ENCODE measurements around the gene SLC22A17.

DNA sequence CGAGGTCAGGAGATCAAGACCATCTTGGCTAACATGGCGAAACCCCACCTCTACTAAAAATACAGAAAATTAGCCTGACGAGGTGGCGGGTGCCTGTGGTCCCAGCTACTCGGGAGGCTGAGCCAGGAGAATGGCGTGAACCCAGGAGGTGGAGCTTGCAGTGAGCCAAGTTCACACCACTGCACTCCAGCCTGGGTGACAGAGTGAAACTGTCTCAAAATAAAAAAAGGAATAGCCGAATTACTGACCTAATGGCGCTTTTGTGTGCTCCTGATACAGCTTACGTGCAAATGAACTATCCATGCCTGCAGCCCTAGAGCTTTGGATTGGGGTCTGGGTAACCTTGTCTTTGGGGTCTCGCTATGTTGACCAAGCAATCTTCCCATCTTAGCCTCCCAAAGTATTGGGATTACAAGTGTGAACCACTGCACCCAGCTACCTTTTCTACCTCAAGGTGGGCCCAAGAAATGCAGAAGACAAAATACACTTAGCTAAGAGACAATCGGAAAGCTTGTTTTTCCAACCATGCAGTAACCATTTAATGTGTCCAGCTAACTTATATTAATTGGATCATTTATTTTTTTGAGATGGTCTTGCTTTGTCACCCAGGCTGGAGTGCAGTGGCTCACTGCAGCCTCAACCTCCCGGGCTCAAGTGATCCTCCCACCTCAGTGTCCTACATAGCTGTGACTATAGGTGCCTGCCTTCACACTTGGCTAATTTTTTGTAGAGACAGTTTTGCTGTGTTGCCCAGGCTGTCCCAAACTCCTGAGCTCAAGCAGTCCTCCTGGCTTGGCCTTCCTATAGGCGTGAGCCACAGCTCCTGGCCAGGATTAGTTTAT lies 26.0 kb downstream of the SLC22A17 start:
- TF ChIP-seq, protein P1, sequence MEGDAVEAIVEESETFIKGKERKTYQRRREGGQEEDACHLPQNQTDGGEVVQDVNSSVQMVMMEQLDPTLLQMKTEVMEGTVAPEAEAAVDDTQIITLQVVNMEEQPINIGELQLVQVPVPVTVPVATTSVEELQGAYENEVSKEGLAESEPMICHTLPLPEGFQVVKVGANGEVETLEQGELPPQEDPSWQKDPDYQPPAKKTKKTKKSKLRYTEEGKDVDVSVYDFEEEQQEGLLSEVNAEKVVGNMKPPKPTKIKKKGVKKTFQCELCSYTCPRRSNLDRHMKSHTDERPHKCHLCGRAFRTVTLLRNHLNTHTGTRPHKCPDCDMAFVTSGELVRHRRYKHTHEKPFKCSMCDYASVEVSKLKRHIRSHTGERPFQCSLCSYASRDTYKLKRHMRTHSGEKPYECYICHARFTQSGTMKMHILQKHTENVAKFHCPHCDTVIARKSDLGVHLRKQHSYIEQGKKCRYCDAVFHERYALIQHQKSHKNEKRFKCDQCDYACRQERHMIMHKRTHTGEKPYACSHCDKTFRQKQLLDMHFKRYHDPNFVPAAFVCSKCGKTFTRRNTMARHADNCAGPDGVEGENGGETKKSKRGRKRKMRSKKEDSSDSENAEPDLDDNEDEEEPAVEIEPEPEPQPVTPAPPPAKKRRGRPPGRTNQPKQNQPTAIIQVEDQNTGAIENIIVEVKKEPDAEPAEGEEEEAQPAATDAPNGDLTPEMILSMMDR (IDR thresholded peaks at IDR 0.05): no peak
- TF ChIP-seq, protein P2, sequence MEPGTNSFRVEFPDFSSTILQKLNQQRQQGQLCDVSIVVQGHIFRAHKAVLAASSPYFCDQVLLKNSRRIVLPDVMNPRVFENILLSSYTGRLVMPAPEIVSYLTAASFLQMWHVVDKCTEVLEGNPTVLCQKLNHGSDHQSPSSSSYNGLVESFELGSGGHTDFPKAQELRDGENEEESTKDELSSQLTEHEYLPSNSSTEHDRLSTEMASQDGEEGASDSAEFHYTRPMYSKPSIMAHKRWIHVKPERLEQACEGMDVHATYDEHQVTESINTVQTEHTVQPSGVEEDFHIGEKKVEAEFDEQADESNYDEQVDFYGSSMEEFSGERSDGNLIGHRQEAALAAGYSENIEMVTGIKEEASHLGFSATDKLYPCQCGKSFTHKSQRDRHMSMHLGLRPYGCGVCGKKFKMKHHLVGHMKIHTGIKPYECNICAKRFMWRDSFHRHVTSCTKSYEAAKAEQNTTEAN (CRISPR knock-in tag; IDR thresholded peaks at IDR 0.05): no peak
- TF ChIP-seq, protein P3, sequence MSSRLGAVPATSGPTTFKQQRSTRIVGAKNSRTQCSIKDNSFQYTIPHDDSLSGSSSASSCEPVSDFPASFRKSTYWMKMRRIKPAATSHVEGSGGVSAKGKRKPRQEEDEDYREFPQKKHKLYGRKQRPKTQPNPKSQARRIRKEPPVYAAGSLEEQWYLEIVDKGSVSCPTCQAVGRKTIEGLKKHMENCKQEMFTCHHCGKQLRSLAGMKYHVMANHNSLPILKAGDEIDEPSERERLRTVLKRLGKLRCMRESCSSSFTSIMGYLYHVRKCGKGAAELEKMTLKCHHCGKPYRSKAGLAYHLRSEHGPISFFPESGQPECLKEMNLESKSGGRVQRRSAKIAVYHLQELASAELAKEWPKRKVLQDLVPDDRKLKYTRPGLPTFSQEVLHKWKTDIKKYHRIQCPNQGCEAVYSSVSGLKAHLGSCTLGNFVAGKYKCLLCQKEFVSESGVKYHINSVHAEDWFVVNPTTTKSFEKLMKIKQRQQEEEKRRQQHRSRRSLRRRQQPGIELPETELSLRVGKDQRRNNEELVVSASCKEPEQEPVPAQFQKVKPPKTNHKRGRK (CRISPR knock-in tag; IDR thresholded peaks at IDR 0.05; ENCODE audit: borderline replicate concordance): no peak
- TF ChIP-seq, protein P4, sequence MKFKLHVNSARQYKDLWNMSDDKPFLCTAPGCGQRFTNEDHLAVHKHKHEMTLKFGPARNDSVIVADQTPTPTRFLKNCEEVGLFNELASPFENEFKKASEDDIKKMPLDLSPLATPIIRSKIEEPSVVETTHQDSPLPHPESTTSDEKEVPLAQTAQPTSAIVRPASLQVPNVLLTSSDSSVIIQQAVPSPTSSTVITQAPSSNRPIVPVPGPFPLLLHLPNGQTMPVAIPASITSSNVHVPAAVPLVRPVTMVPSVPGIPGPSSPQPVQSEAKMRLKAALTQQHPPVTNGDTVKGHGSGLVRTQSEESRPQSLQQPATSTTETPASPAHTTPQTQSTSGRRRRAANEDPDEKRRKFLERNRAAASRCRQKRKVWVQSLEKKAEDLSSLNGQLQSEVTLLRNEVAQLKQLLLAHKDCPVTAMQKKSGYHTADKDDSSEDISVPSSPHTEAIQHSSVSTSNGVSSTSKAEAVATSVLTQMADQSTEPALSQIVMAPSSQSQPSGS (CRISPR knock-in tag; IDR thresholded peaks at IDR 0.05; ENCODE audit: borderline replicate concordance, low read depth): no peak
- TF ChIP-seq ESRRA (CRISPR knock-in tag; IDR thresholded peaks at IDR 0.05; ENCODE audit: borderline replicate concordance) (no peak), RELA (CRISPR knock-in tag; IDR thresholded peaks at IDR 0.05; ENCODE audit: borderline replicate concordance) (no peak), ZNF232 (CRISPR knock-in tag; IDR thresholded peaks at IDR 0.05) (no peak), ZNF219 (CRISPR knock-in tag; IDR thresholded peaks at IDR 0.05; ENCODE audit: borderline replicate concordance) (no peak), FOXJ3 (CRISPR knock-in tag; IDR thresholded peaks at IDR 0.05; ENCODE audit: borderline replicate concordance) (no peak), ELF4 (CRISPR knock-in tag; IDR thresholded peaks at IDR 0.05; ENCODE audit: low read depth) (no peak), TP53 (CRISPR knock-in tag; IDR thresholded peaks at IDR 0.05) (no peak)
